ENCODE results near the gene CA12. TPM values are rescaled to one million over a fixed set of nuclear protein-coding genes. Genes with fewer than 3 reads are reported as not detected.

The CA12 gene
- total RNA-seq, 2 donors from 2014 or later = 0.15 to 1.0 TPM

GRCh38 chr15:63373866-63374548 is 7.6 kb downstream of the CA12 start:
- peak overlapping the region; percentile 29 for H3K4me3 Mint-ChIP-seq

GRCh38 chr15:63373330-63373729 is 8.3 kb downstream of the CA12 start:
- Mint-ChIP-seq H3K27me3 (peaks cover 12% of the 10 kb centered on the region), H3K9me3 (no peaks in the 10 kb centered on the region), H3K4me3 (no peak overlapping the region), H3K36me3 (ENCODE audit: low read depth) (no peaks in the 10 kb centered on the region), H3K4me1 (peaks cover 24% of the 10 kb centered on the region), H3K27ac (peak overlapping the region; percentile 48)
- no peak for ATAC-seq (replicated peaks)

More at GRCh38 chr15:63373866-63374548, 7.6 kb downstream of the CA12 start:
- ATAC-seq (replicated peaks) = no peak
- peaks cover 24% of the 10 kb centered on the region for H3K4me1 Mint-ChIP-seq
- H3K9me3 Mint-ChIP-seq = no peaks in the 10 kb centered on the region
- no peaks in the 10 kb centered on the region for H3K36me3 Mint-ChIP-seq (ENCODE audit: low read depth)
- peaks cover 19% of the 10 kb centered on the region for H3K27me3 Mint-ChIP-seq
- peak overlapping the region; percentile 48 for H3K27ac Mint-ChIP-seq

GRCh38 chr15:63372753-63373152 is 8.9 kb downstream of the CA12 start:
- Mint-ChIP-seq H3K9me3 (no peaks in the 10 kb centered on the region), H3K27ac (peak overlapping the region; percentile 48), H3K4me3 (peak overlapping the region; percentile 61), H3K36me3 (ENCODE audit: low read depth) (no peaks in the 10 kb centered on the region), H3K27me3 (peaks cover 11% of the 10 kb centered on the region), H3K4me1 (peaks cover 24% of the 10 kb centered on the region)
- no peak for ATAC-seq (replicated peaks)

GRCh38 chr15:63372018-63372705 is 9.5 kb downstream of the CA12 start:
- Mint-ChIP-seq H3K4me1 (peaks cover 24% of the 10 kb centered on the region), H3K27me3 (peaks cover 7% of the 10 kb centered on the region), H3K27ac (peak overlapping the region; percentile 48), H3K9me3 (no peaks in the 10 kb centered on the region), H3K4me3 (peak overlapping the region; percentile 61), H3K36me3 (ENCODE audit: low read depth) (no peaks in the 10 kb centered on the region)
- peak; percentile 75 for ATAC-seq (replicated peaks)

- Mint-ChIP-seq H3K4me3 (peak overlapping the region; percentile 61), H3K9me3 (no peaks in the 10 kb centered on the region), H3K27me3 (peaks cover 4% of the 10 kb centered on the region), H3K4me1 (peaks cover 22% of the 10 kb centered on the region), H3K27ac (peak overlapping the region; percentile 48), H3K36me3 (ENCODE audit: low read depth) (no peaks in the 10 kb centered on the region)
- ATAC-seq (replicated peaks) = peak; percentile 57
Observed at GRCh38 chr15:63371297-63371918, 10.2 kb downstream of the CA12 start.

- H3K4me3 Mint-ChIP-seq = no peak overlapping the region
- H3K27ac Mint-ChIP-seq = no peak overlapping the region
- ATAC-seq (replicated peaks) = no peak
- H3K36me3 Mint-ChIP-seq (ENCODE audit: low read depth) = no peaks in the 10 kb centered on the region
- H3K4me1 Mint-ChIP-seq = peaks cover 18% of the 10 kb centered on the region
- no peaks in the 10 kb centered on the region for H3K9me3 Mint-ChIP-seq
- peaks cover 4% of the 10 kb centered on the region for H3K27me3 Mint-ChIP-seq
Observed at GRCh38 chr15:63370764-63371163, 10.9 kb downstream of the CA12 start.

GRCh38 chr15:63369781-63370180 is 11.9 kb downstream of the CA12 start:
- no peaks in the 10 kb centered on the region for H3K36me3 Mint-ChIP-seq (ENCODE audit: low read depth)
- H3K27ac Mint-ChIP-seq = no peak overlapping the region
- no peaks in the 10 kb centered on the region for H3K9me3 Mint-ChIP-seq
- H3K4me1 Mint-ChIP-seq = peaks cover 9% of the 10 kb centered on the region
- no peak for ATAC-seq (replicated peaks)
- H3K27me3 Mint-ChIP-seq = peaks cover 4% of the 10 kb centered on the region
- no peak overlapping the region for H3K4me3 Mint-ChIP-seq

- H3K27ac Mint-ChIP-seq = no peak overlapping the region
- H3K27me3 Mint-ChIP-seq = peaks cover 4% of the 10 kb centered on the region
- H3K36me3 Mint-ChIP-seq (ENCODE audit: low read depth) = no peaks in the 10 kb centered on the region
- no peak overlapping the region for H3K4me3 Mint-ChIP-seq
- no peak for ATAC-seq (replicated peaks)
- no peaks in the 10 kb centered on the region for H3K9me3 Mint-ChIP-seq
- peaks cover 4% of the 10 kb centered on the region for H3K4me1 Mint-ChIP-seq
Observed at GRCh38 chr15:63369296-63369695, 12.3 kb downstream of the CA12 start.

- H3K36me3 Mint-ChIP-seq (ENCODE audit: low read depth) = no peaks in the 10 kb centered on the region
- H3K27me3 Mint-ChIP-seq = no peaks in the 10 kb centered on the region
- H3K4me3 Mint-ChIP-seq = no peak overlapping the region
- no peak overlapping the region for H3K27ac Mint-ChIP-seq
- H3K4me1 Mint-ChIP-seq = no peaks in the 10 kb centered on the region
- no peak for ATAC-seq (replicated peaks)
- no peaks in the 10 kb centered on the region for H3K9me3 Mint-ChIP-seq
Observed at GRCh38 chr15:63368503-63368902, 13.1 kb downstream of the CA12 start.

GRCh38 chr15:63367900-63368299 is 13.7 kb downstream of the CA12 start:
- H3K27me3 Mint-ChIP-seq = no peaks in the 10 kb centered on the region
- no peak overlapping the region for H3K27ac Mint-ChIP-seq
- ATAC-seq (replicated peaks) = no peak
- H3K36me3 Mint-ChIP-seq (ENCODE audit: low read depth) = no peaks in the 10 kb centered on the region
- H3K9me3 Mint-ChIP-seq = no peaks in the 10 kb centered on the region
- no peak overlapping the region for H3K4me3 Mint-ChIP-seq
- H3K4me1 Mint-ChIP-seq = no peaks in the 10 kb centered on the region

GRCh38 chr15:63367390-63367789 is 14.3 kb downstream of the CA12 start:
- no peaks in the 10 kb centered on the region for H3K4me1 Mint-ChIP-seq
- ATAC-seq (replicated peaks) = no peak
- no peak overlapping the region for H3K4me3 Mint-ChIP-seq
- H3K9me3 Mint-ChIP-seq = no peaks in the 10 kb centered on the region
- no peaks in the 10 kb centered on the region for H3K27me3 Mint-ChIP-seq
- H3K36me3 Mint-ChIP-seq (ENCODE audit: low read depth) = no peaks in the 10 kb centered on the region
- H3K27ac Mint-ChIP-seq = no peak overlapping the region

- Mint-ChIP-seq H3K27ac (no peak overlapping the region), H3K4me1 (no peaks in the 10 kb centered on the region), H3K9me3 (no peaks in the 10 kb centered on the region), H3K36me3 (ENCODE audit: low read depth) (no peaks in the 10 kb centered on the region), H3K4me3 (no peak overlapping the region), H3K27me3 (peaks cover 2% of the 10 kb centered on the region)
- ATAC-seq (replicated peaks) = no peak
Observed at GRCh38 chr15:63366451-63366850, 15.2 kb downstream of the CA12 start.

GRCh38 chr15:63365273-63365680 is 16.4 kb downstream of the CA12 start:
- ATAC-seq (replicated peaks) = no peak
- H3K27ac Mint-ChIP-seq = no peak overlapping the region
- no peak overlapping the region for H3K4me3 Mint-ChIP-seq
- peaks cover 7% of the 10 kb centered on the region for H3K27me3 Mint-ChIP-seq
- no peaks in the 10 kb centered on the region for H3K36me3 Mint-ChIP-seq (ENCODE audit: low read depth)
- H3K4me1 Mint-ChIP-seq = no peaks in the 10 kb centered on the region
- no peaks in the 10 kb centered on the region for H3K9me3 Mint-ChIP-seq

- Mint-ChIP-seq H3K36me3 (ENCODE audit: low read depth) (no peaks in the 10 kb centered on the region), H3K4me1 (no peaks in the 10 kb centered on the region), H3K27me3 (peaks cover 7% of the 10 kb centered on the region), H3K4me3 (no peak overlapping the region), H3K27ac (no peak overlapping the region), H3K9me3 (no peaks in the 10 kb centered on the region)
- no peak for ATAC-seq (replicated peaks)
Observed at GRCh38 chr15:63364399-63365272, 17.0 kb downstream of the CA12 start.
